Epithelial cell of proximal tubule (primary cell): ENCODE data around the gene CLSTN1. TPM values are rescaled to one million over a fixed set of nuclear protein-coding genes. Genes with fewer than 3 reads are reported as not detected.
A peak's percentile ranks its signal among the peaks of the same experiment; 100 is the strongest.

Experiments used
- DNase-seq: peaks from one replicate; pipeline ENCODE4 v3.0.0-alpha.2; 2011; ENCODE audit warnings: low read depth
- H3K4me3 ChIP-seq: 2 replicates; pipeline ENCODE4 v1.5.1; 2011; ENCODE audit warnings: low read depth, mild to moderate bottlenecking, low read length
- total RNA-seq: library from RNA; depleted of rRNA; stranded (reverse); fragments of >200 nt; gene quantifications from 2 replicates; pipeline ENCODE4 v1.2.3, GENCODE V29; 2015
- TF ChIP-seq, protein P1 (sequence below): conservative IDR thresholded peaks from 2 replicates; pipeline ENCODE4 v1.5.1; 2012; ENCODE audit warnings: low read depth, mild to moderate bottlenecking, low read length

Gene CLSTN1
- total RNA-seq, 1 donor from 2014 or later = 87.5 TPM

DNA sequence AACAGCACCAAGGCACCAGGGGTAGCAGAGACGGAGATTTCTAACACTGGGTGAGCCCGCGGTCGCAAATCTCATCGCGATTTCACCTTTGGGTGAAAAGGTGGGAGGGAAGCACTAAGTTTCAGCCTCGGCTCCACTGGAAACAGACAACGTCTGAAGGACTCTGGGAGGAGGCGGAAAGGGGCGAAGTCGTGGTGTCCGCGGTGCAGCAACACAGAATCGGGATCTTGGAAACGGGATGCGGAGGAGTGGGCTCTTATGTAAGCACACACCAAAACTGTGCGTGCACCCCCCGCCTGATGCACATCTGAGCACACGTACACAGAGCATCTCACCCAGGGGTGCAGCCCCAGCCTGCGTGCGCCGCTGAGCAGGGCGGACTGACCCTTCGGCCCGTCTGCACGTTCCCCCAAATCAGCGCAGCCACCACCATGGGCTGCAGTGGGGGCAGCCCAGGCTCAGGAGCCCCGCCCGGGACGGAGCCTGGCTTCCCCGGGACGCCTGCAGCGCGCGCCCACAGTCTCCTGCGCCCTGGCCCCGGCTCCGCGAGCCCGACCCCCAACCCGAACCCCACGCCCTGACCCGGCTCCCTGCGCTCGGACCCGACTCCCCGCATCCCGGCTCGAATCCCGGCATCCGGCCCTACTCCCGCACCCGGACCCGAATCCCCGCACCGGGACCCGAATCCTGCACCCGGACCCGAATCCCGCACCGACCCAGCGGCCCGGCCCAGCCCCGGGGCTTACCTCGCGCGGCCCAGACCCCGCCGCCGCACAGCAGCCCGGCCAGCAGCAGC is 670 bp downstream of the CLSTN1 start:
- DNase-seq = no peak
- H3K4me3 ChIP-seq = peak overlapping the region; percentile 82

DNA sequence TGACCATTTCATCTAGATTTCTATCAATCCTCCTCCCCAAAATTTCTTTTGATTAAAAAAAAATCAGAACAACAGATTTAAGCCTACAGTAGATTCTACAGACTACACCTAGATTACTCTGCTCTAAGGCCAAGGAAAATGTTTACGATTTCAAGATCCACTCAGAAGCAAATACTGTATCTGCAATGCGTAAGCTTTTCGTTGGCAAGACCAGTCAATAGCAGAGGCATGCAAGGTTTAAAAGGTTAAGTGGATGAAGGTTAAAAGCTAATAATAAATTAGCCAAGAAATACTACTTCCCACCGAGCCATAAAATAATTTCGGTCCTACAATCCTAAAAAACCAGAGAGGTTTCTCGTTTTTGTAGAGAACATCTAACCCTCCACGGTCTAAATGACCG is 1.3 kb downstream of the CLSTN1 start:
- TF ChIP-seq, protein P1, sequence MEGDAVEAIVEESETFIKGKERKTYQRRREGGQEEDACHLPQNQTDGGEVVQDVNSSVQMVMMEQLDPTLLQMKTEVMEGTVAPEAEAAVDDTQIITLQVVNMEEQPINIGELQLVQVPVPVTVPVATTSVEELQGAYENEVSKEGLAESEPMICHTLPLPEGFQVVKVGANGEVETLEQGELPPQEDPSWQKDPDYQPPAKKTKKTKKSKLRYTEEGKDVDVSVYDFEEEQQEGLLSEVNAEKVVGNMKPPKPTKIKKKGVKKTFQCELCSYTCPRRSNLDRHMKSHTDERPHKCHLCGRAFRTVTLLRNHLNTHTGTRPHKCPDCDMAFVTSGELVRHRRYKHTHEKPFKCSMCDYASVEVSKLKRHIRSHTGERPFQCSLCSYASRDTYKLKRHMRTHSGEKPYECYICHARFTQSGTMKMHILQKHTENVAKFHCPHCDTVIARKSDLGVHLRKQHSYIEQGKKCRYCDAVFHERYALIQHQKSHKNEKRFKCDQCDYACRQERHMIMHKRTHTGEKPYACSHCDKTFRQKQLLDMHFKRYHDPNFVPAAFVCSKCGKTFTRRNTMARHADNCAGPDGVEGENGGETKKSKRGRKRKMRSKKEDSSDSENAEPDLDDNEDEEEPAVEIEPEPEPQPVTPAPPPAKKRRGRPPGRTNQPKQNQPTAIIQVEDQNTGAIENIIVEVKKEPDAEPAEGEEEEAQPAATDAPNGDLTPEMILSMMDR = no peak
- peak overlapping the region; percentile 82 for H3K4me3 ChIP-seq
- no peak for DNase-seq

More for the DNA sequence above, 670 bp downstream of the CLSTN1 start:
- TF ChIP-seq, protein P1 = no peak

DNA sequence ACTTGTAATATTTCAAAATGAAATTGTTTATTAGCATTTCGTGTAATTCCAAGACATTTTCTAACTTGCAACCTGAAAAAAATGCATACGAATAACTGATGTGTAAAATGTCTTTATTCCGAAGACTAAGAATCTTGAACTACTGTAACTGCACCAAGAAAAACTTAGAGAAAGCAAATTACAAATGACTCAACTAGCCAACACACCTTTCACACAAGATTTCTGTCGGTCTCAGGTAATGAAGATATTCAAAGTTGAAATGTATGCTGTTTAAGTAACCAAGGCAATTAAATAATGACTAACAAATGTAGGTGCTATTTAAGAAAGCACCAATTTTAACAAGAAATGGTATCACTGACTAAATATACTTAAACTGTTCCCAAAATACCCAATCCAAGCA is 2.1 kb downstream of the CLSTN1 start:
- peak overlapping the region; percentile 82 for H3K4me3 ChIP-seq
- DNase-seq = no peak
- TF ChIP-seq, protein P1 = no peak

DNA sequence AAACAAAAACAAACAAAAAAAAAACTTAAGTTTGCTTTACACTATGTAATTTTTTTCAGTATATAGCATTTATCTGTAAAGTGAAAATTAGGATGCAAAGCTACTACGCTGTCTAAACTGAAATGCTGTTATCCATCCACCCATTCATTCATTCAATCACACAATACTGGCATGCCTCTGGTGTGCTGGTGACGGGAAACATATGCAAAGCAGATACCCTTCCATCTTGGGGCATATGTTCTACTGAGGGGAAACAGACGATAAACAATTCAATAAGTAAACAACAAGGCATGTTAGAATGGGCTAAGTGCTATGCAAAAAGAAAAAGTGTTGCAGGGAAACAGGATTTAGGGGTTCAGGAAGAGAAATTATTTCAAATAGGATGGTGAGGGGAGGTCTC is 3.2 kb downstream of the CLSTN1 start:
- no peak overlapping the region for H3K4me3 ChIP-seq
- TF ChIP-seq, protein P1 = no peak
- no peak for DNase-seq

DNA sequence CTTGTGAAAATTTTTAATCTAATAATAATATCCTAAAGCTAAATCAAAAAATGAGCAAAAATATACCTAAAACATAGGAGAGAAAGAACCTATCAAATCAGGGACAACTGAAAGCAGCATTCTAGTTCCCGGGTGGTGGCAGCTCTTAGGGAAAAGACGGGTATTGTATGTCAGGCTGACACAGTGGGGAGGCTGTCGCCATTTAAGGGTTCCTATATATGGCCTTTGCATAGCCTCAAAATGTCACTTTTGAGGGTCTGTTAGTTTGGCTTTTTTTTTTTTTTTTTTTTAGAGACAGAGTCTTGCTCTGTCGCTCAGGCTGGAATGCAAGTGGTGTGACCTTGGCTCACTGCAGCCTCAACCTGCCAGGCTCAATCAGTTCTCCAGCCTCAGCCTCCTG is 6.0 kb downstream of the CLSTN1 start:
- no peak for DNase-seq
- TF ChIP-seq, protein P1 = no peak
- no peak overlapping the region for H3K4me3 ChIP-seq

DNA sequence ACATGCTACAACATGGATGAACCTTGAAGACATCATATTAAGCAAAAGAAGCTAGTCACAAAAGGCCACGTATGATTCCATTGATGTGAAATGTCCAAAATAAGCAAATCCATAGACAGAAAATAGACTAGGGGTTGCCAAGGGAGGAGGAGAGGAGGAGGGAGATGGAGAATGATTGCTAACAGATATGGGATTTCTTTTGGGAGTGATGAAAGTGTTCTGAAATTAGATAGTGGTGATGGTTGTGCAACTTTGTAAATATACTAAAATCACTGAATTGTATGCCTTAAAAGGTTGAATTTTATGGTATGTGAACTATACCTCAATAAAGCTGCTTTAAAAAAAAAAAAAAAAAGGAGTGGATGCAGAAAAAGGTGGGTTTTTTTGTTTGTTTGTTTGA is 7.6 kb downstream of the CLSTN1 start:
- H3K4me3 ChIP-seq = no peak overlapping the region
- no peak for DNase-seq
- TF ChIP-seq, protein P1 = no peak

DNA sequence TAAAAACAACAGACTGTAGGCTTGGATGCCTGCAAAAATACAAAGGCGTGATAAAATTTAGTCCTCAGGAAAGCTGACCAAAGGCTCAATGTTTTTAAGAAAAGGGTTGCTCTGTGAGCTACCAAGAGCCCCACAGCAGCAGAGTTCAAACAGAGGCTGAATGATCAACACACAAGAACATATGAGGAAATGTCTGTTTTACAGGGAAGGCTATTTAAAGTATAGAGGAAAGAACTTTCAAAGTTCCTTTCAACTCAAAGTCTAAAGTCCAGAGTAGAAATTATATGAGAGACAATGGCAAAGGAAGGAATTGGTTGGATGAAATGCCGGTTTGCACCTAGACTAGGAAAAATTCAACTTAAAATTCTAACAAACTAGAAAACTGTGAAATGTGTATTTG is 8.6 kb downstream of the CLSTN1 start:
- H3K4me3 ChIP-seq = no peak overlapping the region
- DNase-seq = no peak
- TF ChIP-seq, protein P1 = no peak
